Suppressor macrophage treated with lipopolysaccharide for 4 hours (primary cell): ENCODE data around the gene CEP41.
A peak's percentile ranks its signal among the peaks of the same experiment; 100 is the strongest.

Experiments
- DNase-seq: peaks from one replicate; pipeline ENCODE4 v3.0.0-alpha.2; 2020

The CEP41 gene

DNA sequence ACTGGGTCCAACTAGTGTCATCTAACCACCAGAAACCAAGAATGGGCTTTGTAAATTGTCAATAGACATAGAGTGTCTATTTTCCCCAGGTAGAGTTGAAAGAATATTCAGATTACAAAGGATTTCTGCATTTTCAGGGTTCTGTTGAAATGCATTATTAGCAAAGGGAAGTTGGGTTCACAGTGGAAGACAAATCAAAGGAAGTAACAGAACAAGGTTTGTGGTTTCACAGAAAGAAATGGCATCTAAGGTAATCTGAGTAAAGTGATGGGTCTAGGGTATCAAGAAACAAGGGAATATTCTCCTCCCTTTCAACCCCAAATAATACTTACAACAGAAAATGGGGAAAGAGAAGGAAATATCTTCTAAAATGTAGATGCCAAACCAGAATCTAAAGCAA lies 25.8 kb downstream of the CEP41 start:
- DNase-seq = no peak

- DNase-seq = no peak
These were observed 27.6 kb downstream of the CEP41 start for GRCh38 chr7:130413201-130413600.

GRCh38 chr7:130410868-130411541 lies 29.8 kb downstream of the CEP41 start:
- no peak for DNase-seq

- DNase-seq = no peak
These were observed 31.1 kb downstream of the CEP41 start for GRCh38 chr7:130409712-130410072.

DNA sequence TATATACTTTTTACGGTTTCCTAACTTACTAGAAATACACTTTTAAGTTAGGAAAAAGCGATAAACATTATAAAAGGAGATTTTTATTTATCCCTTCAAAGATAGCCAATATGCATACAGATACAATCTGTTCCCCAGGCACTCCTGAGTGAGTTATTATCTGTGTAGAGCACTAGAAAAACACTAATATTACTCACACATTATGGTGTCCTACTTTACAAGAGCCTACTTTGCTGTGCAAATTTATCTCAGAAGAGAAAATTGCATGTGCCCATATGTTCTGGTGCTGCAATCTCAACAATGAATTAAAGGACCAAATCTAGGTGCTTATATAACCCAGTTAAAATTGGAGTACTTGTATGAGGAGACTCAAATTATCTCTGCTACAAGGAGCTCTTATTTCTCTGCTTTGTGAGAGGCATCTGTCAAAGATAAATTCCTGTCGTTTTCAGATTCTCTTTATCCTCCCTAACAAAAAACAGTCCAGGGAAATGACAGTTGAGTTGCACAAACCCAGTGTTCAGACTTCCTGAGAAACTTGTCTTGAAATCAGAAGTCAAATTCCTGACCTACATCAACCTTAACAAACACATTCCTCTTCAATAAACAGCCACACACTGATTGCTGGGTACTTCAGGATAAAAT lies 31.6 kb downstream of the CEP41 start:
- no peak for DNase-seq

DNA sequence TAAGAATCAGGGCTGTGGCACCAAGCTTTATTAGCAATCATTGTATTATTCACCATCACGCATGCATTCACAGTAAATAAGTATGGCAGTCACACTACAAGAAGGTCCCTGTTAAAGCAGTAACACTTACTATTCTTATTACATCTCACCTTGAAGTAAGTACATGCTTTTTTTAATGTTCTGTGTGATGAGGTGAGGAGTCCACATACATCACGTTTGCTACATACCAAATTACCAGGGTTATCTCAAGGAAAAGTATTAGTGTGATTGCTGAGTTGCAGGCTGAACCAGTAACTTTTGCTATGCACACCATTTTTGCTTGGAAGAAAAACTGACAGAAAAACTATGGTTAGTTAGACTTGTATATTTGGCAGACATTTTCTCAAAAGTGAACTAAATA lies 35.8 kb downstream of the CEP41 start:
- no peak for DNase-seq

DNA sequence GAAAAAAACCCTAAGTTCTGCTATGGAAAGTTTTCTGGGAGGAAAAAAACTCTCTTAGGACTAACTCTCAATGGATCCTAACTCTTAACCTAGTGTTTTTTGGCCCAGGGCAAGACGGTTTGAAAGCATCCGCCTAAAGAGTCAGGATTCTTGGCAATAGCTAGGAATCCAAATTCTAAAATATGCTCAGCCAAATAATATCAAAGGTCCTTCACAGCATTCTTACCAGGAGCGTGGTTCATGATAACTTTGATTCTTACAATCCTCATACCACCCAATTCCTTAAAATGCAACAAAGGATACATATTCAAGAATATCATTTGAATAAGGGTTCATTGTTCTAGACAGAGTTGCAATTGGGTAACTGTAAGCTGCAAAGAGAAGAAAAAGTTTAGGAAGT lies 39.2 kb downstream of the CEP41 start:
- no peak for DNase-seq

GRCh38 chr7:130401101-130401500 lies 39.7 kb downstream of the CEP41 start:
- no peak for DNase-seq

- no peak for DNase-seq
These were observed 40.7 kb downstream of the CEP41 start for GRCh38 chr7:130400120-130400572.

DNA sequence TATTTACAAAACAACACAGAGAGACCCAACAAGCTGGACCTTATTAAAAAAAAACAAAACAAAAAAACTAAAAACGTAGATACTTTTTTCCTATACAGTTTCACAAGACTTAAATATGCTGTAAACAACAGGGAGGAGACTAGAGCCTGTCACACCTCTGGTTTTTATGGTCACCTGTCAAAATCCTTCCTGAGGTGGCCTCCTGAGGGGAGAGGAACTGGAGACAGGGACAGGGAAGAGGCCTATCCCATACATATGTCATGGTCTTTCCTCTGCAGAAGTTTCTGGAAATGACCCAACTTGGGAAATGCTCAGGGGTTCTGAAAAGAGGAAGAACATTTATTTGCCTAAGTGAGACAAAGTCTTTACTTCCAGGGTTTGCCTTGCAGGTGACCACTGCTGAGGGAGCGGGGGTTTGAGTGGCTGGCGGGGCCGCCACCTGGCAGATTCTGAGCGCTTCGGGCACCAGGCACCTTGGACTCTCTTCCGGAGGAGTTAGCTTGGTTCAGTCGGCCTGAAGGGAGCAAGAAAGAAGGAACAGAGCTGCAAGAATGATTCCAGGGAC lies 42.2 kb downstream of the CEP41 start:
- peak; percentile 16 for DNase-seq

DNA sequence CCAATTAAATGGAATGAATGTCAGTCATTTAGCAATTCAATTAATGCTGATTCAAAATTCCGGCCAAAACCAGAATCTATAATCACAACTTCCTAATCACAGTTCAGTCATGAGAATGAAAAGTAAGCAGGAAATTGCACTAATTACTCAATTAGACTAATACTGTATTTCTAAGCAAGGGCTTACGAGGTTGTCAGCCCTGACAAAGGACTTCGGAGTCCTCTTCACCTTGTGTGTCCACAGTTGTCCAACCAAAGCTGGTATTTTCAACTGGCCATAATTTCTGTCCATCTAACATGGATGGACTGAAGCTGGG lies 43.1 kb downstream of the CEP41 start:
- no peak for DNase-seq

- DNase-seq = no peak
These were observed 43.6 kb downstream of the CEP41 start for GRCh38 chr7:130397051-130397757.

DNA sequence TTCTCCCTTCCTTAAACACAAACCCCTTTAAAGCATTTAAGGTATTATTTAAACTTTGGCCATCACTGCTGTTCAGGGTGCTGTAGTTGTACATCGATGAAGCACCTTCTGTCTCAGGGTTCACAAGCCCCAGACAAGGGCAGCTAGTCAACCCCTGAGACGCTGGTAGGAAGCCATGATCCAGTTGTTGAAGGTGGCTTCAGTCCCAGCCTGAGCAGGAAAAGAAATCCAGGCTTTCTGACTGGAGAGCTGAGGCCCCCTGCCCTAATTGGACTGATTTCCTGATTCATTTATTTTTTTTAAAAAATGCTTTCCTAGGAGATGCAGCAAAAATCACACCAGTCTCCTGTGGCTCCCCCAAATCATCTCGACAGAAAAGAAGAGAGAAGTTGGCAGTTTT lies 44.7 kb downstream of the CEP41 start:
- no peak for DNase-seq

GRCh38 chr7:130395421-130395820 lies 45.4 kb downstream of the CEP41 start:
- DNase-seq = no peak

DNA sequence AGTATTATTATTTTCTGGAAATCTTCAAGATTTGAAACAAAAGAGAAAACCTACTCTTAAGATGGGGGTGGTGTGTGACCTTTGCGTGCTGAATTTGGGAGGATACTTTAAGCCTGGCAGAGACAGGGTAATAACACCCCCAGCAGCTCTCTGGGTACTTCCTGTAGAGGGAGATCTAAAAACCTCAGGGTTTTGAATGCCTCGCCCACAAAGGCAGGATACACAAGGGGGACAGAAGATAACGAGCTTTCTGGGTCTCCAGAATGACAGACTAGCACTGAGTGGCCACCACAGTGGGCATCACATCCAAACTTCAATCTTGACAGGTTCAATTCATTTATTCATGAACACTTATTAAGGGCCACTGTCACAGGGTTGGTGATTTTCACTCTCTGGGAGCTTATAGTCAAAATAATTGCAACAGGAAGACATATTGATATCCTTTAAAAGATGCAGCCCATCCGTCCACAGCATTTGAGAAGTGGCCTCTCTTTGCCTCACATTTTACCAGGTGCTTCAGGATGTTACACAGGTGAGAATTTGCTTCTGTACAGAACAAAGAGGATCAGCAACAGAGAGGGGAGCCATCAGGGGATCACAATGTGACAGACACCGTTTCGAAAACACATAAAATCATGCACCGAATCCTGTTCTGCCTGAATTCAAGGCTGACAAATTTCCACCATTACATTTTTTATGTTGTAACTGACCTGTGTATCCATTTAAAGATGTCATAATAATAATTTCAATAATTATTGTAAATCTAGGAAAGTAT lies 46.2 kb downstream of the CEP41 start:
- no peak for DNase-seq

DNA sequence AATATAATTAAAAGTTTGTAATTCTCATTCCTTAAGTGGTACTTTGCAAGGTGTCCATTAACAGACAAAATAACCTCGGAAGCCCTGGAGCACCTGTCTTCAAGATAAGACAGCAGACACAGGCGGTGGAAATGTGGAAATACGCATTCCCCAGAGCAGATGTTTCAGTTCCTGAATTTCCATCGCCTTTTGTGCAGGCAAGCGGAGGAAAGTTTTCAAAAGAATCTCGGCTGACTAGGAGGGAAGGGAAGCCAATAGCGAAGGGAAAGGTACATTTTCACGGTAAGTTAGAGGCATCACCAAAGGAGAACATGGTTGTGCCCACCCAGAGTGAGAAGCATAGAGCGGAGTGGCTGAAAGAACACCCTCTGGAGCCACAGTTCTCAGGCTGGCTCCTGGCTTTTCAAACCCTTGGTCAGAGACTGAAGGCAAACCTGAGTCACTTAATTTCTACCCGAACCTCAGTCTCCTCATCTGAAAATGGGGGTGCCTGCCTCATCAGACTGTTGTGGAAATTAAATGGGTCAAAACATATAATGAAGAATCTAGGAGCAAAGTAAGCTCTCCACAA lies 46.9 kb downstream of the CEP41 start:
- peak; percentile 50 for DNase-seq

- DNase-seq = no peak
These were observed 47.7 kb downstream of the CEP41 start for GRCh38 chr7:130393101-130393561.

DNA sequence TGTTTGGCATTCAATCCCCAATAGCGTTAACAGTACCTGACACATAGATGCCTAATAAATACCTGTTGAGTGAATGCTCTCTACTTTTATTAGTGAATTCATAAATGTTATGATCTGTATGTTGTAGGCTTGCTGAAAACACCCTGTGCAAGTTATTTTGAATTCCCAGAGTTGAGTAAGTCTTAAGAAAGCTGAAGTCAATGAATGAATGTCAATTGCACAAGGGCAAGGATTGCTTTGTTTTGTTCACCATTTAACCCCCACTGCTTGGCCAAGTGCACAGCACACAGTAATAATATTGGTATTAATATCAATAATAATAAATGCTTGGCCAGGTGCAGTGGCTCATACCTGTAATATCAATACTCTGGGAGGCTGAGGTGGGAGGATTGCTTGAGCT lies 50.3 kb downstream of the CEP41 start:
- DNase-seq = no peak

DNA sequence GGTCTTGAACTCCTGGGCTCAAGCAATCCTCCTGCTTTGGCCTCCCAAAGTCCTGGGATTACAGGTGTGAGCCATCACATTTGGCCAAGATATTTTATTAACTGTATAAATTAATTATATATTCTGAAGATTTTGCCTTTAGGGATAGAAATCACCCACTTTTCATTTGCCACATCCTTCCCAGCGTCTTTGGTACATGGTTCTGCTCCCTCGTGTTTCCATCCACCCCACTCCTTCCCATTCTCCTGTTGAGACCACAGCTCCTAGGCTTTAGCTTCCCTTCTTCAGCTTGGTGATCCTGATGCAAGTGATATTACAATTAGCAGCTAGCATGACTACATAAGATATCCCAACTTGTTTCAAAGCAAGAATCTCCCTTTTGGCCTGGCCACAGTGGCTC lies 52.1 kb downstream of the CEP41 start:
- no peak for DNase-seq

- DNase-seq = no peak
These were observed 53.0 kb downstream of the CEP41 start for GRCh38 chr7:130387628-130388403.

- DNase-seq = no peak
These were observed 53.5 kb downstream of the CEP41 start for GRCh38 chr7:130387306-130387627.

- no peak for DNase-seq
These were observed 53.9 kb downstream of the CEP41 start for GRCh38 chr7:130386876-130387275.
